IMR-90 (cell line): Measurements from ENCODE around the gene ETV3L.

Experiments
- FOS ChIP-seq: fragments of 150-350 bp; IDR thresholded peaks from 2 replicates; pipeline ENCODE4 v1.6.1; 2016; ENCODE audit warnings: low read depth, low read length
- TF ChIP-seq, protein P1 (sequence below): conservative IDR thresholded peaks from 2 replicates; pipeline ENCODE4 v1.5.1; 2012; ENCODE audit warnings: mild to moderate bottlenecking, low read depth, low read length, improper control_type of control experiment

DNA sequence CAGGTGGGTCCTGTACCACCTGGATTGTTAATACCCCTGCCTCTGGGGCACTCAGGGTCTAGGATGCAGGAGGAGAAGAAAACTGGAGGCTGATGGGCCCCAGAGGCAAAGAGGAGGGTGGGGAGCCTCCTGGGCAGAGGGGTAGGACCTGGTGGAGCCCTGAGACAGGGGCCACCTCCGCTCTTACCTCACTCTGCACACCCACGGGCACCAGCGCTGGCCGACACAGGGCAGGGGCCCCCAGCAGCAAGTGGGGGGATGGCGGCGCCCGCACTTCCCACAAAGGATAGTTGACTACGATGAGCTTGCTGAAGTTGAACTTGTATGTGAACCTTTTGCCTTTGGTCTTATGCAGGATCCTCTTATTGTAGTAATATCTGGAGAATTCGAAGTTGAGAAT, 1.1 kb downstream of the ETV3L start:
- no peak for TF ChIP-seq FOS
- TF ChIP-seq, protein P1, sequence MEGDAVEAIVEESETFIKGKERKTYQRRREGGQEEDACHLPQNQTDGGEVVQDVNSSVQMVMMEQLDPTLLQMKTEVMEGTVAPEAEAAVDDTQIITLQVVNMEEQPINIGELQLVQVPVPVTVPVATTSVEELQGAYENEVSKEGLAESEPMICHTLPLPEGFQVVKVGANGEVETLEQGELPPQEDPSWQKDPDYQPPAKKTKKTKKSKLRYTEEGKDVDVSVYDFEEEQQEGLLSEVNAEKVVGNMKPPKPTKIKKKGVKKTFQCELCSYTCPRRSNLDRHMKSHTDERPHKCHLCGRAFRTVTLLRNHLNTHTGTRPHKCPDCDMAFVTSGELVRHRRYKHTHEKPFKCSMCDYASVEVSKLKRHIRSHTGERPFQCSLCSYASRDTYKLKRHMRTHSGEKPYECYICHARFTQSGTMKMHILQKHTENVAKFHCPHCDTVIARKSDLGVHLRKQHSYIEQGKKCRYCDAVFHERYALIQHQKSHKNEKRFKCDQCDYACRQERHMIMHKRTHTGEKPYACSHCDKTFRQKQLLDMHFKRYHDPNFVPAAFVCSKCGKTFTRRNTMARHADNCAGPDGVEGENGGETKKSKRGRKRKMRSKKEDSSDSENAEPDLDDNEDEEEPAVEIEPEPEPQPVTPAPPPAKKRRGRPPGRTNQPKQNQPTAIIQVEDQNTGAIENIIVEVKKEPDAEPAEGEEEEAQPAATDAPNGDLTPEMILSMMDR, result no peak
